ENCODE data around the gene B4GALT6.

GRCh38 chr18:31720867-31721266 lies 36.5 kb upstream of the B4GALT6 start:
- TF ChIP-seq CTCF (optimal IDR thresholded peaks at IDR 0.05 in 1 of 3, IDR thresholded peaks at IDR 0.05 in 1 of 3, conservative IDR thresholded peaks at IDR 0.05 in 1 of 3; ENCODE audit: extremely low read depth in 1 of 3, insufficient read depth in 2 of 3, low read length in 3 of 3), result no peak
- TF ChIP-seq EZH2 (IDR thresholded peaks at IDR 0.05; ENCODE audit: low read length), result no peak

Data from keratinocyte (primary cell).